NCI-H1048 (cell line): ENCODE results near the gene NOTCH2.

Source experiments
- DNase-seq: peaks from one replicate; lab custom pipeline; 2025; lab: John Stamatoyannopoulos, UW

NOTCH2 gene

GRCh38 chr1:119906927-119907652 lies 162.4 kb downstream of the NOTCH2 start:
- no peak for DNase-seq

GRCh38 chr1:119903443-119903835 lies 166.0 kb downstream of the NOTCH2 start:
- DNase-seq = no peak

GRCh38 chr1:119902775-119903442 lies 166.6 kb downstream of the NOTCH2 start:
- no peak for DNase-seq

- DNase-seq = no peak
These were observed 170.3 kb downstream of the NOTCH2 start for GRCh38 chr1:119898981-119899720.

- DNase-seq = no peak
These were observed 170.9 kb downstream of the NOTCH2 start for GRCh38 chr1:119898530-119898929.

GRCh38 chr1:119896303-119896702 lies 173.2 kb downstream of the NOTCH2 start, which contains the start of gene ADAM30:
ADAM30 (minus strand) TSS chr1:119896515; CDS start chr1:119896336, 179 bp downstream.
- DNase-seq = no peak

GRCh38 chr1:119895102-119895501 lies 174.4 kb downstream of the NOTCH2 start:
- DNase-seq = no peak

- no peak for DNase-seq
These were observed 175.4 kb downstream of the NOTCH2 start for GRCh38 chr1:119893827-119894700.

GRCh38 chr1:119893238-119893791 lies 176.1 kb downstream of the NOTCH2 start:
- no peak for DNase-seq

- DNase-seq = no peak
These were observed 178.1 kb downstream of the NOTCH2 start for GRCh38 chr1:119891386-119891785.

- no peak for DNase-seq
These were observed 181.0 kb downstream of the NOTCH2 start for GRCh38 chr1:119888476-119888875.

- no peak for DNase-seq
These were observed 182.0 kb downstream of the NOTCH2 start for GRCh38 chr1:119887427-119887826.

GRCh38 chr1:119885903-119886783 lies 183.3 kb downstream of the NOTCH2 start:
- peak; percentile 48 for DNase-seq

- DNase-seq = no peak
These were observed 184.8 kb downstream of the NOTCH2 start for GRCh38 chr1:119884711-119885110.

- no peak for DNase-seq
These were observed 185.6 kb downstream of the NOTCH2 start for GRCh38 chr1:119883826-119884225.

- no peak for DNase-seq
These were observed 187.1 kb downstream of the NOTCH2 start for GRCh38 chr1:119882132-119883049.

- DNase-seq = no peak
These were observed 189.7 kb downstream of the NOTCH2 start for GRCh38 chr1:119879510-119880434.

GRCh38 chr1:119878171-119878570 lies 191.3 kb downstream of the NOTCH2 start:
- no peak for DNase-seq
